HL-60 (cell line): ENCODE results near the gene TTC21A.

ENCODE experiments used
- TF ChIP-seq, protein P1 (sequence below): IDR thresholded peaks from one replicate; pipeline ENCODE4 v1.5.1; 2011; ENCODE audit warnings: low read length, control low read depth, inconsistent platforms; ENCODE audit not compliant: insufficient read depth
- TF ChIP-seq, protein P2 (sequence below): IDR thresholded peaks from 2 replicates; pipeline ENCODE4 v1.6.1; 2012; ENCODE audit warnings: low read depth; ENCODE audit not compliant: insufficient replicate concordance

DNA sequence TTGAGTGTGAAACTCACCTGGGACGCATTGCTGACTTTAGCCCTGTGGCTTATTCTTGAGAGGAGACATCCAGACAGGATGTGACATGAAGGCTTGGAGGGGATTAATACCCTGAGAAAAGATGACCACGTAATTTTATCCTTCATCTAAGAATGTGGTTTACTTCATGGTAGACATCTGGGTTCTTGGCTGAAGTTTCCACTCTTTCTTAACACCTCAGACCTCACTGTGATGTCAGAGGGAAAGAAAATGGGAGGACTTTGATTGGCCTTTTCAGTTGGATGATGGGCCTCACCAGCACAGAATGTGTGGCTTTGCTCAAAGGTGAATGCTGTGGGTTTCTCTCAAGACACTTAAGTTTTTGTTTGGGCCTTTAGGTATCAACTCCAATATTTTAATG, 16.6 kb upstream of the TTC21A start:
- TF ChIP-seq, protein P1, sequence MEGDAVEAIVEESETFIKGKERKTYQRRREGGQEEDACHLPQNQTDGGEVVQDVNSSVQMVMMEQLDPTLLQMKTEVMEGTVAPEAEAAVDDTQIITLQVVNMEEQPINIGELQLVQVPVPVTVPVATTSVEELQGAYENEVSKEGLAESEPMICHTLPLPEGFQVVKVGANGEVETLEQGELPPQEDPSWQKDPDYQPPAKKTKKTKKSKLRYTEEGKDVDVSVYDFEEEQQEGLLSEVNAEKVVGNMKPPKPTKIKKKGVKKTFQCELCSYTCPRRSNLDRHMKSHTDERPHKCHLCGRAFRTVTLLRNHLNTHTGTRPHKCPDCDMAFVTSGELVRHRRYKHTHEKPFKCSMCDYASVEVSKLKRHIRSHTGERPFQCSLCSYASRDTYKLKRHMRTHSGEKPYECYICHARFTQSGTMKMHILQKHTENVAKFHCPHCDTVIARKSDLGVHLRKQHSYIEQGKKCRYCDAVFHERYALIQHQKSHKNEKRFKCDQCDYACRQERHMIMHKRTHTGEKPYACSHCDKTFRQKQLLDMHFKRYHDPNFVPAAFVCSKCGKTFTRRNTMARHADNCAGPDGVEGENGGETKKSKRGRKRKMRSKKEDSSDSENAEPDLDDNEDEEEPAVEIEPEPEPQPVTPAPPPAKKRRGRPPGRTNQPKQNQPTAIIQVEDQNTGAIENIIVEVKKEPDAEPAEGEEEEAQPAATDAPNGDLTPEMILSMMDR, result no peak
- TF ChIP-seq, protein P2, sequence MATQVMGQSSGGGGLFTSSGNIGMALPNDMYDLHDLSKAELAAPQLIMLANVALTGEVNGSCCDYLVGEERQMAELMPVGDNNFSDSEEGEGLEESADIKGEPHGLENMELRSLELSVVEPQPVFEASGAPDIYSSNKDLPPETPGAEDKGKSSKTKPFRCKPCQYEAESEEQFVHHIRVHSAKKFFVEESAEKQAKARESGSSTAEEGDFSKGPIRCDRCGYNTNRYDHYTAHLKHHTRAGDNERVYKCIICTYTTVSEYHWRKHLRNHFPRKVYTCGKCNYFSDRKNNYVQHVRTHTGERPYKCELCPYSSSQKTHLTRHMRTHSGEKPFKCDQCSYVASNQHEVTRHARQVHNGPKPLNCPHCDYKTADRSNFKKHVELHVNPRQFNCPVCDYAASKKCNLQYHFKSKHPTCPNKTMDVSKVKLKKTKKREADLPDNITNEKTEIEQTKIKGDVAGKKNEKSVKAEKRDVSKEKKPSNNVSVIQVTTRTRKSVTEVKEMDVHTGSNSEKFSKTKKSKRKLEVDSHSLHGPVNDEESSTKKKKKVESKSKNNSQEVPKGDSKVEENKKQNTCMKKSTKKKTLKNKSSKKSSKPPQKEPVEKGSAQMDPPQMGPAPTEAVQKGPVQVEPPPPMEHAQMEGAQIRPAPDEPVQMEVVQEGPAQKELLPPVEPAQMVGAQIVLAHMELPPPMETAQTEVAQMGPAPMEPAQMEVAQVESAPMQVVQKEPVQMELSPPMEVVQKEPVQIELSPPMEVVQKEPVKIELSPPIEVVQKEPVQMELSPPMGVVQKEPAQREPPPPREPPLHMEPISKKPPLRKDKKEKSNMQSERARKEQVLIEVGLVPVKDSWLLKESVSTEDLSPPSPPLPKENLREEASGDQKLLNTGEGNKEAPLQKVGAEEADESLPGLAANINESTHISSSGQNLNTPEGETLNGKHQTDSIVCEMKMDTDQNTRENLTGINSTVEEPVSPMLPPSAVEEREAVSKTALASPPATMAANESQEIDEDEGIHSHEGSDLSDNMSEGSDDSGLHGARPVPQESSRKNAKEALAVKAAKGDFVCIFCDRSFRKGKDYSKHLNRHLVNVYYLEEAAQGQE, result no peak
